TTC549 (cell line): Measurements from ENCODE around the gene MYH16.
"Not testable (repeated sequence)": the region's sequence is repeated elsewhere in the genome, so short reads cannot be mapped to it uniquely, and the experiment has no call there.

Source experiments
- FAIRE-seq: peaks from 2 replicates; lab custom pipeline; 2012; peaks lifted over from hg19 to GRCh38; lab: Jason Lieb, UNC

MYH16 gene

DNA sequence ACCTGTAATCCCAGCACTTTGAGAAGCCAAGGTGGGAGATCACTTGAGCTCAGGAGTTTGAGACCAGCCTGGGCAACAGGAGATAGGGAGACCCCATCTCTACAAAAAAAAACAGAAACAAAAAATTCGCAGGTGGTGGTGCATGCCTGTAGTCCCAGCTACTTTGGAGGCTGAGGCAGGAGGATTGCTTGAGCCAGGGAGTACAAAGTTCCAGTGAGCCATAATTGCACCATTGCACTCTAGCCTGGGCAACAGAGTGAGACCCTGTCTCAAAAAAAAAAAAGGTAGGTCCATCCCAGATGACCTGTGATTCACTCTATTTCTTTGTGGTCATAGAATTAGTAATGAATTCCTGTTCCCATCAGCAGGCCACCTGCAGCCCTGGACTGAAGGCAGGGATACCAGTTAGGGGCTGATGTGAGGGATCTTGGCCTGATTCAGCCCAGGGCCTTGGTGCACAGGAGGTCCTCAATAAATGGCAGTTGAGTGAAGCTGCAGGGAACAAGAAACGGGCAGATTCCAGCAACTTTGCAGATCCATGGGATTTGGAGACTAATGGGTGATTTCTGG, at the start of gene MYH16:
TSS of gene MYH16 (plus strand) at position 364 of the 570 bp plus-strand sequence.
- FAIRE-seq, result no peak

DNA sequence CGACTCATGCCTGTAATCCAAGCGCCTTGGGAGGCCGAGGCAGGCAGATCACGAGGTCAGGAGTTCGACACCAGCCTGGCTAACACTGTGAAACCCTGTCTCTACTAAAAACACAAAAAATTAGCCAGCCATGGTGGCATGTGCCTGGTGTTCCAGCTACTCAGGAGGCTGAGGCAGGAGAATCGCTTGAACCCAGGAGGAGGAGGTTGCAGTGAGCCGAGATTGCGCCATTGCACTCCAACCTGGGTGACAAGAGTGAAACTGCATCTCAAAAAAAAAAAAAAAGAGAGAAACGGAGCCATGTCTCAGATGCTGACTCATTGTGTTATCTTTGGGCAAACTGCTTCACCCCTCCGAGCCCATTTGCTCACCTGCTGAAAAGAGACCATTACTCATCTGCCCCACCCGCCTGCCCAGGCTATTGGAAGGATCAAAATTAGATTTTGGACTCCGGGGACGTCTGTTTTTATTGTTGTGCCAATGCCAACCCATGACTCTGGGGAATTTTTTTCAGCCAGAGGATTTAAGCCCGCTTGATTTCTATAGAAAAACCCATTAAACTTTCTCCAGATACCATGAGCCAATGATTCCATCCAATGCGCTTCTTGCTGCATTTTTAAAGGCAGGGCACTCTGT, 48.3 kb upstream of the MYH16 start:
- not testable (repeated sequence) for FAIRE-seq

DNA sequence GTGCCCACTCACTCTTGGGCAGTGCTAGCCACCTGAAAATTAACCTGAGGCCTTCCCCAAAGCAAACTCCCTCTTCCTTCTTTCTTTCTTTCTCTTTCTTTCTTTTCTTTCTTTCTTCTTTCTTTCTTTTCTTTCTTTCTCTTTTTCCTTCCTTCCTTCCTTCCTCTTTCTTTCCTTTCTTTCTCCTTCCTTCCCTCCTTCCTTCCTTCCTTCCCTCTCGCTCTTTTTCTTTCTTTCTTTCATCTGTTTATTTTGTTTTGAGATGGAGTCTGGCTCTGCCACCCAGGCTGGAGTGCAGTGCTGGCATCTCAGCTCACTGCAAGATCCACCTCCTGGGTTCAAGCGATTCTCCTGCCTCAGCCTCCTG, 47.8 kb upstream of the MYH16 start:
- FAIRE-seq, result no peak

DNA sequence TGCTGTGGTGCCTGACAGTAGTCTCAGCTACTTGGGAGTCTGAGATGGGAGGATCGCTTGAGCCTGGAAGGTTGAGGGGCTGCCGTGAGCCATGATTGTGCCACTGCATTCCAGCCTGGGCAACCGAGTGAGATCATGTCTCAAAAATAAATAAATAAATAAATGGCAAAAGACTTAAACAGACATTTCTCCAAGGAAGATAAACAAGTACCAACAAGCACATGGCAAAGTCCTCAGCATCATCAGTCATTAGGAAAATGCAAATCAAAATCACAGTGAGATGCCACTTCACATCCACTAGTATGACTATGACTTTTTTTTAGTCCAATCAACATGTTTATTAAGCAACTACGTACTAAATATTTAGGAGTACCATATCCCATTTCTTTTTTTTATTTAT, 43.4 kb upstream of the MYH16 start:
- FAIRE-seq, result no peak

DNA sequence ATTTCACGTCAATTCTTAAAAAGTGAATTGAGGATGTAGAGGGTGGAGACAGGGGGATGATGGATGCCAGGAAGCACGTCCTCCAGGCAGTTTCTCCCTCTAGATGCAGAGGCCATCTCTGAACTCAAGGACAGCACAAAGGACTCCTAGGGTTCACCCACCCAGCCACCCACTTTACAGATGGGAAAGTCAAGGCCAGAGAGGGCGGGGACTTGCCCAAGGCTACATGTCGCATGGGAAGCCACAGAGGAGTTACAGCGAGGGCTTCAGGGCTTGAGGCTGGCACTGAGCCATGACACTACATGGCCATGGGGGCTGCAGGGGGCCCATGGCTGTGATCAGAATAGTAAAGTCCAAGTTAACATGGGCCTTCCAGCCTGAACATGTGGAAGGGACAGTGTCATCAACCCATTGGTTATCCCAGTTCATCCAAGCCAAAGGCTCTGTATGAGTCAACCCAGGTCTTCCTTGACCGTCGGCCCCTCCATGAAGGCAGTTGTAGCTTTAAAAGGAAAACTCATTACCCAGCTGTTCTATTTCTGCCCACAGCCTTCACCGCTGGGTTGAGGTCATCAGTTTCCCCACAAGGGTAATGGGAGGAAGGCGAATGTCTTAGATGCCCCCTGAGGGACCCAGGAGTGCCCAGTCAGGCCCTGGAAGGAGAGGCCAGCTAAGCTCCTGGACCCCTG, 40.4 kb upstream of the MYH16 start:
- no peak for FAIRE-seq

DNA sequence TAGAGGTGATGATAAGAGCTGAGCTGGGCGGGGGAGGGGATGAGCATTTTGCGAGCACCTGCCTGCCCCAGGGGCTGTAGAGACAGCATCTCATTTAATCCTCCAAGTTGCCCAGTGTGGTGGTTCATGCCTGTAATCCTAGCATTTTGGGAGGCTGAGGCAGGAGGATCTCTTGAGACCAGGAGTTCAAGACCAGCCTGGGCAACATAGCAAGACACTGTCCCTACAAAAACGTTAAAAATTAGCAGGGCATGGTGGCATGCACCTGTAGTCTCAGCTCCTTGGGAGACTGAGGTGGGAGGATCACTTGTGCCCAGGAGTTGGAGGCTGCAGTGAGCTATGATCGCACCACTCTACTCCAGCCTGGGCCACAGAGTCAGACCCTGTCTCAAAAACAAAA, 39.7 kb upstream of the MYH16 start:
- not testable (repeated sequence) for FAIRE-seq

DNA sequence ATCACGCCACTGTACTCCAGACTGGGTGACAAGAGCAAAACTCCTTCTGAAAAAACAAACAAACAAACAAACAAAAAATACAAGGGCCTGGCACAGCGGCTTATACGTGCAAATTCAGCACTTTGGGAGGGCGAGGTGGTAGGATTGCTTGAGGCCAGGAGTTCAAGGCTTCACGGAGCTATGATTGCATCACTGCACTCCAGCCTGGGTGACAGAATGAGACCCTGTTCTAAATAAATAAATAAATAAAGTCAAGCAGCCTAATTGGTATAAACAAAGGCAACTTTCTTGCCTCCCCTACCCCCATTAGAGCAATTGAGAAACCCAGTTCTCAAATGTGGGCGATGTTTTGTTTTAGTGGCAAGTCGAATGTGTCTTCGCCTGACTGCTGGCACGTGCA, 38.5 kb upstream of the MYH16 start:
- FAIRE-seq, result no peak

DNA sequence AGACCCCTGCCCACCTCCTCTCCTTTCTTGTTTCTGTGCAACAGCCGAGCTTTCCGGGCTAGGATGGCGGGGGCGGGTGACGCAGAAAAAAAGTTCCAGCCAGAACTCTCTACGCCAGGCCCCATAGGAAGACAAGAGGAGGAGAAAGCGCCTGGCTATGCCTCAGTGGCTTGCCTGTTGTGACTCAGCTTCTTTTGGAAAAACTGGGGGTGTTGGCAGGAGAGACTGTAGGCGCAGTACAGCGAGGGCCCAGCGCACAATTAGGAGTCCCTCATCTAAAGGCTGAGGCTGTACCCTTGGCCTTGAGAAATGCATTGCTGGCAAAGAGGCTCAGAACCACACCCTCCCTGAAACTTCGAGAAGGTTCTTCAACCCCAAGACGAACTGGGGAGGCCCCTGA, 36.7 kb upstream of the MYH16 start:
- FAIRE-seq, result no peak

DNA sequence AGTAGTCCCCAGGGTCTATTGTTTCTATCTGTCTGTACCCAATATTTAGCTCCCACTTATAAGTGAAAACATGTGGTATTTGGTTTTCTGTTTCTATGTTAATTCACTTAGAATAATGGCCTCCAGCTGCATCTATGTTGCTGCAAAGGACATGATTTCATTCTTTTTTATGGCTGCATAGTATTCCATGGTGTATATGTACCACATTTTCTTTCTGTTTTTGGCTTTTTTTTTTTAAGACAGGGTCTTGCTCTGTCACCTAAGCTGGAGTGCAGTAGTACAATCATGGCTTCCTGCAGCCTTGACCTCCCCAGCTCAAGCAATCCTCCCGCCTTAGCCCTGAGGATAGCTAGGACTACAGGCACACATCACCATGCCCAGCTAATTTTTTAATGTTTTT, 34.8 kb upstream of the MYH16 start:
- not testable (repeated sequence) for FAIRE-seq

DNA sequence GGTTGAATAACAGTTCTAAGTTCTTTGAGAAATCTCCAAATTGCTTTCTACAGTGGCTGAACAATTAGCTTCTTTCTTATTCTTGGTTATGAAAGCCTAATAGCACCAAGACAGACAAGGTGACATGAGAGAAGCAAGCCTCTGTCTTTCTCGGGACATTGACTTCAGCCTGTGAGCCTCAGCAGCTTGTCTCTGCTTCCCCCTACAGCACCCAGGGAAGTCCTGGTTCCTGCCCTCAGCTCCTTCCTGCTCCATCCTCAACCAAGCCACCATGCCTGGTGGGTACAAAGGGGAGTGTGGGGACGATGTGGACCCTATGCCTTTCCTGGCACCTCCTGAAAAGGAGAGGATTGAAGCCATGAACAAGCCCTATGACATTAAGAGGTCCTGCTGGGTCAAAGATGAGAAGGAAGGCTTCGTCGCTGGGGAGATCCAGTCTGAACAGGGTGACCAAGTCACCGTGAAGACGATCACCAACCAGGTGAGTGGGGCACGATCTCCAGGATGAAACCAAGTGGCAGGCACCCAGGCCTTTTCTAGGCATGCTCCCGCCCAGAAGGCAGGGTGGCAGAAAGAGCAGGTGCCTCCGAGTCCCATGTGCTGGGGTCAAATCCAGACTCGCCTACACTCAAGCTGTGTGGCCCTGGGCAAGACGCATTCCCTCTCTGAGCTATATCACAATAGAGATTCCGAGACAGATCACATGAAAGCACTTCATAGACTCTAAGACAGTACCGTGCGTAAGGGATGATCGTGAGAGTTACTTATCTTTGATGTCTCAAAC, 33.9 kb upstream of the MYH16 start:
- no peak for FAIRE-seq

DNA sequence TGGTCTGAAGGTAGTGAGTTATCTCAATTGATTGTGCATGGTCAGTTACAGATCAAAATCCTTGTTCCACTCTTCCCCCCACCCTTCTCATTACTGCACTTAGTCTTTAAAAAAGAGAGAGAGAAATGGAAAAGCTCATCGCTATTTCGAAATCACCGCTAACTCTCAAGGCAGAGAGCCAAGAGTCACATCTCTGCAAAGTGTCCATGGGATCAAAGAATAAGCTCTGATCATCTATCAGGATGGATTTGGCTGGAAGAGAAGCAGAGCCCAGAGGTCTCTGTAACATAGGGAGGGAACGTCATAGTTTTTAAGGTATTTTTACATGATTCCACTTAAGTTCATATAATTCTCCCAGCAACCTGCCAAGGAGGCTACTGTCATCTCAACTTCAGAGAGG, 30.0 kb upstream of the MYH16 start:
- FAIRE-seq, result no peak

DNA sequence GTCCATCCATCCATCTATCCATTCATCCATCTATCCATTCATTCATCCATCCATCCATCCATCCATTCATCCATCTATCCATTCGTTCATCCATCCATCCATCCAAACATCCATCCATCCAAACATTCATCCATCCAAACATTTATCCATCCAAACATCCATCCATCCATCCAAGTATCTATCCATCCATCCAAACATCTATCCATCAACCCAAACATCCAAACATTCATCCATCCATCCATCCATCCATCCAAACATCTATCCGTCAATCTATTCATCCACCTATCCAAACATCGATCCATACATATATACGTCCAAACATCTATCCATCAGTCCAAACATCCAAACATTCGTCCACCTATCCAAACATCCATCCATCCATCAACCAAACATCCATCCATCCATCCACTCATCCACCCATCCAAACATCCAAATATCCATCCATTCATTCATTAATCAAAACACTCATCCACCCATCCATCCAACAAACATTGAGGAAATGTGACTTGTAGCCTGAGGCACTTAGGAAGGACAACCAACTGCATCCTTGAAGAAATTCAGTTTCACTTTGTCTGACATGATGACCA, 28.8 kb upstream of the MYH16 start:
- FAIRE-seq, result no peak

DNA sequence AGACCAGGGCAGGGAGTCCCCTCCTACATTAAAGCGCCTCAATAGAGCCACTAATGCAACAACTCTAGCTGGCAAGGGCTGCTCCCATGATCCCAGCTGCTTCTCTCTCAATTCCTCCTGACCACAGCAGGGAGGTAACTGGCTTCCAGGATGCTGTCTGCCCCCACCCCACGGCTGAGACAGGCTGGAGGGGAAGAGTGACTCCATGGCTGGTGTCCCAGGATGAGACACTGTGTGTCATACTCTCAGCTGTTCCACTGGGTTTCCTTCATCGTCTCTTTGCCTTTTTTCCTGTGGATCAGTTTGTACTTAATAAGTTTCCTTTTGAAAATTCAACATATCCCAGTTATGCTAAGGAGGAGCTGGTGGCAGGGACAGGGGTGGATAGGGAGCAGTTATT, 27.7 kb upstream of the MYH16 start:
- no peak for FAIRE-seq

DNA sequence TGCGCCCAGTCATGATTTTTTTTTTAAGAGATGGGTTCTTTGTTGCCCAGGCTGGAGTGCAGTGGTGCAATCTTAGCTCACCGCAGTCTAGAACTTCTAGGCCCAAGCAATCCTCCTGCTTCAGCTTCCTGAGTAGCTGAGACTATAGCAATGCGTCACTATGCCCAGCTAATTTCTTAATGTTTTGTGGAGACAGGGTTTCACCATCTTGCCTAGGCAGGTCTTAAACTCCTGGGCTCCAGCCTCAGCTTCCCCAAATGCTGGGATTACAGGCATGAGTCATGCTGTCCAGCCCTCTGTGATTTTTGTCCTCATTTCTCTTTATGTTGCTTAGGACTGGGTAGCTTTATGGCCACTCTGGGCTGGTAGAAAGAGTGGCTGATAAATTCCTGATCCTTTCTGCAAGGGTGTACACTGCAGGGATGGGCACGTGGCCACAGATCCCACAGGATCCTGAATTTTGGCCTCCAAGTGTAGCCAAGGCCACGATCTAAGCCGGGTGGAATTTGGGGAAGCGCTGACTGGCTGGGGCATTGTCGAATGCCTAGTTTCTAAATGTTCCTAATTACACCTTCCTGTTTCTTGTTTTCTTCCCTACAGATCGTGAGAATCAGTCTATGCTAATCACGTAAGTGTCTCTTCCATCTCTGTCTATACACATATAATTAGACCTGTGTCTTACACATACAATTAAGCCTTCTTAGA, 24.1 kb upstream of the MYH16 start:
- no peak for FAIRE-seq

DNA sequence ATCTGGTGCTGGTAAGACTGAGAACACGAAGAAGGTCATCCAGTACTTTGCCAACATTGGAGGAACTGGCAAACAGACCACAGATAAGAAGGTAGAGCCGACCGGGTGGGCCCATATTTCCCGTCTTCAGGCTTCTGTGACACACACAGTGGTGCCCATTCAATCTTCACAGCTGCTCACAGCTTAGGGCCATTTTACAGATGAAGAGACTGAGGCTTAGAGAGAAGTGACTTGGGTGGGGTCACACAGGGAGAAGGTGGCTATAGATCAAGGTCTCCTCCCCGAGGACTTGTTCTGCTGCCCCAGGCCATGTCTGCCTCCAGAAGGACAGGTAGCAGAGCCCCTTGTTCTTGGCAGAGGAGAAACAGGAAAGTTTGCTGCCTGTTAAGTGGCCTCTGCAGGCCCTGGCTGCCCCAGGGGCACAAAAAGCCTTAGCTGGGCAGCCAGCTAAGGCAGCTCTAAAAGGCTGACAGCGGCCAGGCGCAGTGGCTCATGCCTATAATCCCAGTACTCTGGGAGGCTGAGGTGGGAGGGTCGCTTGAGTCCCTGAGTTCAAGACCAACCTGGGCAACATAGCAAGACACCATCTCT, 22.6 kb upstream of the MYH16 start:
- FAIRE-seq, result no peak

DNA sequence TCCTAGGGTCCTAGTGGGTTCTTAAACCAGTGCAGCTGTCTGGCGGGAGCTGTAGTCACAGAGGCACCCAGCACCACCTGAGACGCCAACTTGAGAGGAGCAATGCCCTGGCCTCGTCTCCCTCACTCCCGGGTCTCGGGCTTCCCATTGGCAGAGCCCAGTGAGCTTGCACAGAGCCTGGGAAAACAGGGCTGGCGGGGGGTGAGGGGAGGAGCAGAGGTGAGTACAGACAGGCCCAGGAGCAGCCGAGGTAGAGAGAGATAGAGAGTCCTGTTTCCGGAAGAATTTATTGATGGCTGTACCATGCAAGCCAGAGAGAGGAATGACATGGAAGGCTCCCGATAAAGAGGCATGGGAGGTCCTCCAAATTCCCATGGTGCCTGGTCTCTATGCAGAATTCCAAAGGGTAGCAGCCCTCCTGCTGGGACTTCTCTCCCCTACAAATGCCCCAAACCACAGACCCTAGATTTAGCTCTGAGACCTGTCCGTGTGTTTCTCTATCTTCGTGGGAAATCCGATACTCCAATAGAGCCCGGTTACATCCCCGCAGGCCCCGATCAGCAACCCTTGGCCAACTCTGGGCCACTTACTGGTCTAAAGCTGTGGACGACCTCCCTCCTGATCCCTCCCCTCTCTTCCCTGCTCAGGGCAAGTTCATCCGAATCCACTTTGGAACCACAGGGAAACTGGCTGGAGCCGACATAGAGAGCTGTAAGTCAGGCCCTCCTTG, 20.3 kb upstream of the MYH16 start:
- no peak for FAIRE-seq

DNA sequence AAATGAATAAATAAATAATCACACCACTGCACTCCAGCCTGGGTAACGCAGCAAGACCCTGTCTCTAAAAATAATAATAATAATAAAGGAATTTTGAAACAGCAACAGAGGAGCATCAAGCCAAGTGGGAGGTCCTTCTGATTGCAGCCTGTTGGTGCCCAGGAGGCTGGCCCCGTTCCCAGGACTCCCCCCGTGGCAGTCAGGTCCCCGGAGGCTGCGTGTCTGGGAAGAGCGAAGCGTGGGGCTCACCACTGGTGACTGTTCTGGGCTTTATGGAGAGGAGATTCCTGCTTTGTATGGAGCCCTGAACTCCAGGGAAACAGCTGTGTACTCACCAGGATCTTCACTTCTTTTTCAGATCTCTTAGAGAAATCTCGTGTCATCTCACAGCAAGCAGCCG, 19.3 kb upstream of the MYH16 start:
- FAIRE-seq, result no peak

DNA sequence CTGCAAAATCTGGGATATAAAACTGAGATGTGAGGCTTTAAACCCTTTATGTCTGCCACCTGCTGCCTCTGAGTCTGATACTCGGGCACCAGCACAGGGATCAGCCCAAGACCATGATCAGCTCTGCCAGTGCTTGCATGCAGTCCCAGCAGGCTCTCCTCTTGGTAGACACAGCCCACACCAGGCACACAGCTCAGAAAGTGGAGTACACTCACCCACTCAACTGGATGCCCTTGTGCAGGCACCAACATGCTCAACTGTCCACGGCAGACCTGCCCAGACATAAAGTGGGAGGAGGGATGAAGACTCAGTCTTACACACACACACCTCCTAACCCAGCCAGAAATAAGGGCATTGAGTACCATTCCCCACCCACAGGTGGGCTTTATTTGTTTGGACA, 18.2 kb upstream of the MYH16 start:
- FAIRE-seq, result no peak

DNA sequence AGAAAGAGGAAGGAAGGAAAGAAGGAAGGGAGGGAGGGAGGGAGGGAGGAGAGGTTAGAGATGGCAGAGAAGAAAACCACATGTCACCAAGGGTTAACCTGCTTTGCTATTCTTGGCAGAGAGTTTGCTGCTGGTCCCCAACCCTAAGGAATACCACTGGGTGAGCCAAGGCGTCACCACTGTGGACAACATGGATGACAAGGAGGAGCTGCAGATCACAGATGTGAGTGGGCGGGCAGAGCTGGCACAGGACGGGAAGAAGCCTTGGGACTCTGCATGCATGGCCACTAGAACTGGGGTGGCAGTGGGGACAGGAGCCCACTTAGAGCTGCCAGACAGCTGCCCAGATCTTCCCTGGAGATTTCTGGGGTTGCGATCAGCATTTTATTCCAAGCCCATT, 17.2 kb upstream of the MYH16 start:
- FAIRE-seq, result no peak

DNA sequence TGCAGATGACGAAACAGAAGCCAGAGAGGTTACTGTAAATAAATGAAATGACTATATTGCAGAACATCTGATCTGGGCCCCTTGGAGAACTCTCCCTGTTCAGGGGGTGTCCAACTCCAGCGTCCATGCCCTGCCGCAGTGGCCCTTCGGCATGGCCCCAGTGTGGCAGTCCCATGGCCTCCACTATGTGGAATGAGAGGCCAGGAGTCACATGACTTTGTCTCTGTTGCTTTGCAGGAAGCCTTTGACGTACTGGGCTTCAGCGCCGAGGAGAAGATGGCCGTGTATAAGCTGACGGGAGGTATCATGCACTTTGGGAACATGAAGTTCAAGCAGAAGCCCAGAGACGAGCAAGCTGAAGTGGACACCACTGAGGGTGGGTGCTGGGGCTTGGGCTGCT, 15.6 kb upstream of the MYH16 start:
- no peak for FAIRE-seq

DNA sequence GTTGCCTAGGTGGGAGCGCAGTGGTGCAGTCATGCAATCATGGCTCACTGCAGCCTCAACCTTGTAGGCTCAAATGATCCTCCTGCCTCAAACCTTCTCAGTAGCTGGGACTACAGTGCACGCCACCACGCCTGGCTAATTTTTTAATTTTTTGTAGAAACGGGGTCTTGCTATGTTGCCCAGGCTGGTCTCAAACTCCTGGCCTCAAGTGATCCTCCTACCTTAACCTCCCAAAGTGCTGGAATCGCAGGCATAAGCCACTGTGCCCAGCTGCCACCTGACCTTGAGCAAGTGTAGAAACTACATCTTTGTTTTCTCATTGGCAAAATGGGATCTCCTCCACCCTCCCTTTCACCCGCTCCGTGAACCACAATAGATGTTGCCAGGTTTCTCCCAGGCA, 15.0 kb upstream of the MYH16 start:
- FAIRE-seq, result no peak
